Superior temporal gyrus (tissue), 1 donor: ENCODE measurements around the gene MAP3K12.
"Not testable (repeated sequence)": the region's sequence is repeated elsewhere in the genome, so short reads cannot be mapped to it uniquely, and the experiment has no call there.

Experiments used
- DNase-seq: peaks from one replicate; pipeline ENCODE4 v3.0.0-alpha.2; 2016; ENCODE audit errors: extremely low spot score

MAP3K12 gene

DNA sequence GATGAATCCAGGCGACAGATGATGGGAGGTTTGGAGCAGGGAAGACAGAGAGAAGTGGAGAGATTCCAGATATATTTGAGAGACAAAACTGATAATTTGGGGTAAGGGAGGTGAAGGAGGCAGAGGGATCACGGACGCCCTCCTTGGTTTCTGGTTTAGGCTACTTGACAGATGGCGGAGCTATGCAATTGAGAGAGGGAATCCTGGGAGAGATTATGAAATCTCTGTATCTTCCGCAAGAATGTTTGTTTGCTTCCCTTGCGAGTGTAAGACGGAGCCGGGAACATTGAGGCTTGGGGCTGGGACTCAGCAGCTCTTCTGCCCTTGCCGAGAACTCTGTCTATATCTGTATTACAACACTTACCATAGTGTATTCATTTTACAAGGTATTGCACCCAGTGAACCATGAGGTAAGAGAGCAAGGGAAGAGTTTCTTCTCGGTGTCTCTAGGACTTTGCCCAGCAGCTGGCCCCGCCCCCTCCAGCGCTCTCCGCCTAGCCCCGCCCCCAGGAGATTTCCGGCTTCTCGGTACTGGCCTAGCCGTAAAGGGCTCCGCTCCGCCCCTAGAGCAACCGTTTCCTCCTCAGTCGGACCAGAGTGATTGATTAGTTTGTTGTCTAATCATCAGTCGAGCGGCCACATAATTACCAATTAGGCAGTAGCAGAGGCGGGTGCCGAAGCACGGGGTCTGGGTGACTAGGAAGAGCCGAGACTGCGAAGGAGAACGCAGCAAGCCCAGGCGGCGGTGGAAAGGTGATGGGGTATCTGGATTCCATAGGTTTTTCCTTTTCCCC lies 58.0 kb downstream of the MAP3K12 start, which contains the start of gene PRR13:
TSS of gene PRR13 (plus strand) at position 695 of the 794 bp plus-strand sequence. CDS start 981 bp downstream, outside the sequence.
- DNase-seq, result peak; percentile 99

DNA sequence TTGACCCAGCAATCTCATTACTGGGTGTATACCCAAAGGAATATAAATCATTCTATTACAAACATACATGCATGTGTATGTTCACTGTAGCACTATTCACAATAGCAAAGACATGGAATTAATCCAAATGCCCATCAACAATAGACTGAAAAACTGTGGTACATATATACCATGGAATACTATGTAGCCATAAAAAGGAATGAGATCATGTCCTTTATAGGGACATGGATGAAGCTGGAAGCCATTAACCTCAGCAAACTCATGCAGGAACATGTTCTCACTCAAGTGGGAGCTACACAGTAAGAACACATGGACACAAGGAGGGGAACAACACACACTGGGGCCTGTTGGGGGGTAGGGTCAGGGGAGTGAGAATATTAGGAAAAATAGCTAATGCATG lies 59.7 kb downstream of the MAP3K12 start:
- DNase-seq, result not testable (repeated sequence)

DNA sequence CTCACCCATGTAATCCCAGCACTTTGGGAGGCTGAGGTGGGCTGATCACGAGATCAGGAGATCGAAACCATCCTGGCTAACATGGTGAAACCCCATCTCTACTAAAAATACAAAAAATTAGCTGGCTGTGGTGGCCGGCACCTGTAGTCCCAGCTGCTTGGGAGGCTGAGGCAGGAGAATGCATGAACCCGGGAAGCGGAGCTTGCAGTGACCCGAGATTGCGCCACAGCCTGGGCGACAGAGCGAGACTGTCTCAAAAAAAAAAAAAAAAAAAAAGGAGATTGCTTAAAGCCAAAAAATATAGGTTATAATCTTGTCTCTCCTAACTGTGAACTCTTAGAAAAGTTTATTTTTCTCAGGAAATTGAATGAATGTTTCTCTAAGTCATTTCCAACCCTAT lies 63.9 kb downstream of the MAP3K12 start:
- DNase-seq, result not testable (repeated sequence)

DNA sequence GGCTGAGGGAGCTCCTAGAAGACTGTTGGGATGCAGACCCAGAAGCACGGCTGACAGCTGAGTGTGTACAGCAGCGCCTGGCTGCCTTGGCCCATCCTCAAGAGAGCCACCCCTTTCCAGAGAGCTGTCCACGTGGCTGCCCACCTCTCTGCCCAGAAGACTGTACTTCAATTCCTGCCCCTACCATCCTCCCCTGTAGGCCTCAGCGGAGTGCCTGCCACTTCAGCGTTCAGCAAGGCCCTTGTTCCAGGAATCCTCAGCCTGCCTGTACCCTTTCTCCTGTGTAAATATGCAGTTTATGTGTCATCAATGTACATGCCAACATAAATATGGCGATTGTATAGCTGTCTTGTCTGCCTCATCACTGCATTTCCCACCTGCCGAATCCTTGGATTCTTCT lies 68.1 kb downstream of the MAP3K12 start:
- DNase-seq, result no peak

DNA sequence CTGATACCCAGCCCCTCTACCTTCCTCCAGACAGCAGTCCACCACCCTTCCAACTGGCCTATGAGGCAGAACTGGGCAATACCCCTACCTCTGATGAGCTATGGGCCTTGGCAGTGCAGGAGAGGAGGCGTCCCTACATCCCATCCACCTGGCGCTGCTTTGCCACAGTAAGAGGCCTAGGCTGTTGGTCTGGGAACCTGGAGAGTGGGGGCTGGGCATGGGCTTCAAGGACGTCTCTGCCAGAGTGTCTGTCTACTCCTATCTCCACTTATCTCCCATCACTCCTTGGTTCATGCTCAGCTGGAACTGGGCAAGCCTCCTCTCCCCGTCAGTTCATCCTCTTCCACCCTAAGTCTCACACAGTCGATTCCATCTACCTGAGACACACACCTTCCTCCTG lies 69.1 kb downstream of the MAP3K12 start:
- DNase-seq, result no peak
